GM23338 (cell line): ENCODE measurements around the gene SRSF8. TPM values are rescaled to one million over a fixed set of nuclear protein-coding genes. Genes with fewer than 3 reads are reported as not detected.

ENCODE experiments used
- ATAC-seq: fragments of 200-7000 bp; cut with Tn5 transposase; 3 replicates; pipeline ENCODE4 v1.9.1; 2020
- DNase-seq: peaks from one replicate; pipeline ENCODE4 v3.0.0-alpha.2; 2015; ENCODE audit warnings: low spot score
- H2AFZ ChIP-seq: fragments of 200-600 bp; sonication (generic); 2 replicates; pipeline ENCODE4 v1.8.0; 2016; ENCODE audit warnings: antibody characterized with exemption, mild to moderate bottlenecking, moderate library complexity
- H3F3A ChIP-seq: fragments of 200-600 bp; sonication (generic); replicated peaks from 2 replicates; pipeline ENCODE4 v1.8.0; 2017; ENCODE audit warnings: antibody characterized with exemption, mixed run types, low read depth
- H3K27ac ChIP-seq: fragments of 200-600 bp; sonication (generic); 2 replicates; pipeline ENCODE4 v1.6.1; 2016; ENCODE audit warnings: low read depth
- H3K27me3 ChIP-seq: fragments of 200-600 bp; sonication (generic); 2 replicates; pipeline ENCODE4 v1.8.0; 2016; ENCODE audit warnings: mild to moderate bottlenecking, mixed run types, moderate library complexity; ENCODE audit not compliant: insufficient read depth
- H3K36me3 ChIP-seq: fragments of 200-600 bp; sonication (generic); 2 replicates; pipeline ENCODE4 v1.8.0; 2016; ENCODE audit warnings: mild to moderate bottlenecking; ENCODE audit not compliant: insufficient read depth
- H3K4me1 ChIP-seq: fragments of 200-600 bp; sonication (generic); 2 replicates; pipeline ENCODE4 v1.8.0; 2016; ENCODE audit warnings: mild to moderate bottlenecking, moderate library complexity; ENCODE audit not compliant: insufficient read depth
- H3K4me2 ChIP-seq: fragments of 200-600 bp; sonication (generic); 2 replicates; pipeline ENCODE4 v1.7.1; 2017; ENCODE audit warnings: mixed run types
- H3K4me3 ChIP-seq: fragments of 200-600 bp; sonication (generic); 2 replicates; pipeline ENCODE4 v1.6.1; 2016; ENCODE audit warnings: mixed run types
- H3K79me2 ChIP-seq: fragments of 200-600 bp; sonication (generic); replicated peaks from 2 replicates; pipeline ENCODE4 v1.8.0; 2017; ENCODE audit warnings: mild to moderate bottlenecking; ENCODE audit not compliant: insufficient read depth
- H3K9me2 ChIP-seq: fragments of 200-600 bp; sonication (generic); 2 replicates; pipeline ENCODE4 v1.8.0; 2017; ENCODE audit not compliant: insufficient read depth
- H4K20me1 ChIP-seq: fragments of 200-600 bp; sonication (generic); replicated peaks from 2 replicates; pipeline ENCODE4 v1.8.0; 2017; ENCODE audit warnings: mild to moderate bottlenecking; ENCODE audit not compliant: insufficient read depth
- H3K27ac Mint-ChIP-seq: 2 replicates; pipeline ENCODE4 v1.8.0; 2020; ENCODE audit warnings: inconsistent platforms, mild to moderate bottlenecking, moderate library complexity, mixed read lengths
- H3K27me3 Mint-ChIP-seq: 3 replicates; pipeline ENCODE4 v1.8.0; 2022; ENCODE audit warnings: low read depth, mild to moderate bottlenecking, moderate library complexity, mixed read lengths, inconsistent platforms; ENCODE audit not compliant: insufficient read depth, poor library complexity
- H3K36me3 Mint-ChIP-seq: 3 replicates; pipeline ENCODE4 v1.8.0; 2021; ENCODE audit warnings: low read depth, mild to moderate bottlenecking, inconsistent platforms, moderate library complexity, mixed read lengths
- H3K4me1 Mint-ChIP-seq: 3 replicates; pipeline ENCODE4 v1.8.0; 2020; ENCODE audit warnings: mild to moderate bottlenecking, inconsistent platforms, mixed read lengths
- H3K4me3 Mint-ChIP-seq: 3 replicates; pipeline ENCODE4 v1.8.0; 2021; ENCODE audit warnings: moderate library complexity, mild to moderate bottlenecking, inconsistent platforms, mixed read lengths
- H3K9me3 Mint-ChIP-seq: 3 replicates; pipeline ENCODE4 v1.8.0; 2020; ENCODE audit warnings: moderate library complexity, mild to moderate bottlenecking, inconsistent platforms, mixed read lengths
- CREB1 ChIP-seq: fragments of 250-450 bp; sonication (Bioruptor Pico); IDR thresholded peaks from 2 replicates; pipeline ENCODE4 v1.5.0; 2020; ENCODE audit warnings: low read depth, mild to moderate bottlenecking, moderate library complexity
- CTCF ChIP-seq, 2 experiments: fragments of 200-600 bp in 1 of 2; sonication (generic) in 1 of 2; conservative IDR thresholded peaks; 2 replicates each; pipeline versions ENCODE4 v1.5.1 to v1.6.1; 2016 to 2017; ENCODE audit warnings: antibody characterized with exemption in 2 of 2, low read depth in 2 of 2, mild to moderate bottlenecking in 2 of 2, moderate library complexity in 1 of 2
- EZH2 ChIP-seq: fragments of 200-600 bp; sonication (generic); IDR thresholded peaks from one replicate; pipeline ENCODE4 v1.8.0; 2017; ENCODE audit warnings: antibody characterized with exemption, mild to moderate bottlenecking, low read depth; ENCODE audit not compliant: unreplicated experiment
- EZH2phosphoT487 ChIP-seq: fragments of 200-600 bp; sonication (generic); IDR thresholded peaks from one replicate; pipeline ENCODE4 v1.8.1; 2018; ENCODE audit warnings: antibody characterized with exemption; ENCODE audit not compliant: unreplicated experiment
- JUNB ChIP-seq: IDR thresholded peaks from one replicate; pipeline ENCODE4 v1.6.1; 2016; ENCODE audit warnings: antibody characterized with exemption; ENCODE audit not compliant: unreplicated experiment
- POLR2AphosphoS5 ChIP-seq: IDR thresholded peaks from 2 replicates; pipeline ENCODE4 v1.6.1; 2016; ENCODE audit warnings: antibody characterized with exemption, low read depth
- ZNF114 ChIP-seq: fragments of 250-450 bp; sonication (Bioruptor Pico); IDR thresholded peaks from 2 replicates; pipeline ENCODE4 v1.5.0; 2020; ENCODE audit warnings: mild to moderate bottlenecking, moderate library complexity
- ZNF331 ChIP-seq: fragments of 250-450 bp; sonication (Bioruptor Pico); IDR thresholded peaks from 2 replicates; pipeline ENCODE4 v1.5.0; 2020; ENCODE audit warnings: low read depth, mild to moderate bottlenecking, moderate library complexity
- polyA plus RNA-seq: library from polyadenylated mRNA; unstranded; fragments of >200 nt; fragmentation: Nextera tagmentation; extraction: Ambion mirVana; gene quantifications from 2 replicates; pipeline ENCODE4 v1.2.1, GENCODE V29; 2016
- total RNA-seq: library from RNA; depleted of rRNA; stranded (reverse); fragments of >200 nt; shearing (Covaris generic); gene quantifications from 2 replicates; pipeline ENCODE4 v1.2.3, GENCODE V29; 2014
- TF ChIP-seq, protein P1 (sequence below): IDR thresholded peaks from 2 replicates; pipeline ENCODE4 v1.6.1; 2016; ENCODE audit warnings: antibody characterized with exemption
- TF ChIP-seq, protein P2 (sequence below): fragments of 250-450 bp; sonication (Bioruptor Pico); IDR thresholded peaks from 2 replicates; pipeline ENCODE4 v1.5.0; 2020; ENCODE audit warnings: mild to moderate bottlenecking, moderate library complexity

The SRSF8 gene
- total and polyA plus RNA-seq, 2 experiments from 2014 or later: 12.6 to 19.9 TPM

- no peak overlapping the region for H3K4me3 ChIP-seq
- no peak overlapping the region for H3K27ac ChIP-seq
- no peak overlapping the region for H3K4me2 ChIP-seq
- ATAC-seq: no peak
- no peaks in the 10 kb centered on the region for H3K36me3 Mint-ChIP-seq
- no peaks in the 10 kb centered on the region for H3K36me3 ChIP-seq
- H3K4me1 Mint-ChIP-seq: peaks cover 19% of the 10 kb centered on the region
- H3K9me3 Mint-ChIP-seq: no peaks in the 10 kb centered on the region
- no peaks in the 10 kb centered on the region for H4K20me1 ChIP-seq
- no peak for TF ChIP-seq ZNF331 (CRISPR knock-in tag)
- no peak for TF ChIP-seq JUNB
- no peak for TF ChIP-seq ZNF114
- no peak for TF ChIP-seq POLR2AphosphoS5
- TF ChIP-seq, protein P1, sequence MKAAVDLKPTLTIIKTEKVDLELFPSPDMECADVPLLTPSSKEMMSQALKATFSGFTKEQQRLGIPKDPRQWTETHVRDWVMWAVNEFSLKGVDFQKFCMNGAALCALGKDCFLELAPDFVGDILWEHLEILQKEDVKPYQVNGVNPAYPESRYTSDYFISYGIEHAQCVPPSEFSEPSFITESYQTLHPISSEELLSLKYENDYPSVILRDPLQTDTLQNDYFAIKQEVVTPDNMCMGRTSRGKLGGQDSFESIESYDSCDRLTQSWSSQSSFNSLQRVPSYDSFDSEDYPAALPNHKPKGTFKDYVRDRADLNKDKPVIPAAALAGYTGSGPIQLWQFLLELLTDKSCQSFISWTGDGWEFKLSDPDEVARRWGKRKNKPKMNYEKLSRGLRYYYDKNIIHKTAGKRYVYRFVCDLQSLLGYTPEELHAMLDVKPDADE: no peak
- H2AFZ ChIP-seq: no peak overlapping the region
- H3K27ac Mint-ChIP-seq: no peak overlapping the region
- no peaks in the 10 kb centered on the region; the same call in 1 of the 2 replicates for H3K4me1 ChIP-seq
- H3K4me3 Mint-ChIP-seq: no peak overlapping the region
- H3K9me2 ChIP-seq: no peaks in the 10 kb centered on the region
- no peaks in the 10 kb centered on the region for H3K79me2 ChIP-seq
- DNase-seq: no peak
- H3K27me3 Mint-ChIP-seq: peaks cover 13% of the 10 kb centered on the region
- H3K27me3 ChIP-seq: no peaks in the 10 kb centered on the region
- H3F3A ChIP-seq: no peaks in the 10 kb centered on the region
Observed at GRCh38 chr11:95104121-95104830, 37.6 kb downstream of the SRSF8 start.

GRCh38 chr11:95104856-95105255 is 38.1 kb downstream of the SRSF8 start:
- Histone ChIP-seq H3F3A (no peaks in the 10 kb centered on the region), H3K4me1 (no peaks in the 10 kb centered on the region; the same call in 1 of the 2 replicates), H3K4me2 (no peak overlapping the region), H3K27ac (no peak overlapping the region), H3K4me3 (no peak overlapping the region), H3K9me2 (no peaks in the 10 kb centered on the region), H4K20me1 (no peaks in the 10 kb centered on the region), H2AFZ (no peak overlapping the region), H3K36me3 (no peaks in the 10 kb centered on the region), H3K79me2 (no peaks in the 10 kb centered on the region), H3K27me3 (no peaks in the 10 kb centered on the region)
- Mint-ChIP-seq H3K9me3 (no peaks in the 10 kb centered on the region), H3K4me3 (no peak overlapping the region), H3K27me3 (peaks cover 13% of the 10 kb centered on the region), H3K4me1 (peaks cover 19% of the 10 kb centered on the region), H3K27ac (no peak overlapping the region), H3K36me3 (no peaks in the 10 kb centered on the region)
- TF ChIP-seq EZH2phosphoT487 (no peak), POLR2AphosphoS5 (no peak), ZNF331 (CRISPR knock-in tag) (no peak), CTCF (conservative IDR thresholded peaks at IDR 0.05; ENCODE audit: low read depth in 2 of 2) (no peak), JUNB (no peak), EZH2 (no peak), CREB1 (CRISPR knock-in tag) (no peak)
- TF ChIP-seq, protein P2, sequence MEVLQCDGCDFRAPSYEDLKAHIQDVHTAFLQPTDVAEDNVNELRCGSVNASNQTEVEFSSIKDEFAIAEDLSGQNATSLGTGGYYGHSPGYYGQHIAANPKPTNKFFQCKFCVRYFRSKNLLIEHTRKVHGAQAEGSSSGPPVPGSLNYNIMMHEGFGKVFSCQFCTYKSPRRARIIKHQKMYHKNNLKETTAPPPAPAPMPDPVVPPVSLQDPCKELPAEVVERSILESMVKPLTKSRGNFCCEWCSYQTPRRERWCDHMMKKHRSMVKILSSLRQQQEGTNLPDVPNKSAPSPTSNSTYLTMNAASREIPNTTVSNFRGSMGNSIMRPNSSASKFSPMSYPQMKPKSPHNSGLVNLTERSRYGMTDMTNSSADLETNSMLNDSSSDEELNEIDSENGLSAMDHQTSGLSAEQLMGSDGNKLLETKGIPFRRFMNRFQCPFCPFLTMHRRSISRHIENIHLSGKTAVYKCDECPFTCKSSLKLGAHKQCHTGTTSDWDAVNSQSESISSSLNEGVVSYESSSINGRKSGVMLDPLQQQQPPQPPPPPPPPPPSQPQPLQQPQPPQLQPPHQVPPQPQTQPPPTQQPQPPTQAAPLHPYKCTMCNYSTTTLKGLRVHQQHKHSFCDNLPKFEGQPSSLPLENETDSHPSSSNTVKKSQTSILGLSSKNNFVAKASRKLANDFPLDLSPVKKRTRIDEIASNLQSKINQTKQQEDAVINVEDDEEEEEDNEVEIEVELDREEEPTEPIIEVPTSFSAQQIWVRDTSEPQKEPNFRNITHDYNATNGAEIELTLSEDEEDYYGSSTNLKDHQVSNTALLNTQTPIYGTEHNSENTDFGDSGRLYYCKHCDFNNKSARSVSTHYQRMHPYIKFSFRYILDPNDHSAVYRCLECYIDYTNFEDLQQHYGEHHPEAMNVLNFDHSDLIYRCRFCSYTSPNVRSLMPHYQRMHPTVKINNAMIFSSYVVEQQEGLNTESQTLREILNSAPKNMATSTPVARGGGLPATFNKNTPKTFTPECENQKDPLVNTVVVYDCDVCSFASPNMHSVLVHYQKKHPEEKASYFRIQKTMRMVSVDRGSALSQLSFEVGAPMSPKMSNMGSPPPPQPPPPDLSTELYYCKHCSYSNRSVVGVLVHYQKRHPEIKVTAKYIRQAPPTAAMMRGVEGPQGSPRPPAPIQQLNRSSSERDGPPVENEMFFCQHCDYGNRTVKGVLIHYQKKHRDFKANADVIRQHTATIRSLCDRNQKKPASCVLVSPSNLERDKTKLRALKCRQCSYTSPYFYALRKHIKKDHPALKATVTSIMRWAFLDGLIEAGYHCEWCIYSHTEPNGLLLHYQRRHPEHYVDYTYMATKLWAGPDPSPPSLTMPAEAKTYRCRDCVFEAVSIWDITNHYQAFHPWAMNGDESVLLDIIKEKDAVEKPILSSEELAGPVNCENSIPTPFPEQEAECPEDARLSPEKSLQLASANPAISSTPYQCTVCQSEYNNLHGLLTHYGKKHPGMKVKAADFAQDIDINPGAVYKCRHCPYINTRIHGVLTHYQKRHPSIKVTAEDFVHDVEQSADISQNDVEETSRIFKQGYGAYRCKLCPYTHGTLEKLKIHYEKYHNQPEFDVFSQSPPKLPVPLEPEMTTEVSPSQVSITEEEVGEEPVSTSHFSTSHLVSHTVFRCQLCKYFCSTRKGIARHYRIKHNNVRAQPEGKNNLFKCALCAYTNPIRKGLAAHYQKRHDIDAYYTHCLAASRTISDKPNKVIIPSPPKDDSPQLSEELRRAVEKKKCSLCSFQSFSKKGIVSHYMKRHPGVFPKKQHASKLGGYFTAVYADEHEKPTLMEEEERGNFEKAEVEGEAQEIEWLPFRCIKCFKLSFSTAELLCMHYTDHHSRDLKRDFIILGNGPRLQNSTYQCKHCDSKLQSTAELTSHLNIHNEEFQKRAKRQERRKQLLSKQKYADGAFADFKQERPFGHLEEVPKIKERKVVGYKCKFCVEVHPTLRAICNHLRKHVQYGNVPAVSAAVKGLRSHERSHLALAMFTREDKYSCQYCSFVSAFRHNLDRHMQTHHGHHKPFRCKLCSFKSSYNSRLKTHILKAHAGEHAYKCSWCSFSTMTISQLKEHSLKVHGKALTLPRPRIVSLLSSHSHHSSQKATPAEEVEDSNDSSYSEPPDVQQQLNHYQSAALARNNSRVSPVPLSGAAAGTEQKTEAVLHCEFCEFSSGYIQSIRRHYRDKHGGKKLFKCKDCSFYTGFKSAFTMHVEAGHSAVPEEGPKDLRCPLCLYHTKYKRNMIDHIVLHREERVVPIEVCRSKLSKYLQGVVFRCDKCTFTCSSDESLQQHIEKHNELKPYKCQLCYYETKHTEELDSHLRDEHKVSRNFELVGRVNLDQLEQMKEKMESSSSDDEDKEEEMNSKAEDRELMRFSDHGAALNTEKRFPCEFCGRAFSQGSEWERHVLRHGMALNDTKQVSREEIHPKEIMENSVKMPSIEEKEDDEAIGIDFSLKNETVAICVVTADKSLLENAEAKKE: no peak
- DNase-seq: no peak
- no peak for ATAC-seq
